SH-SY5Y (cell line): Measurements from ENCODE around the gene NCOA5.
A peak's percentile ranks its signal among the peaks of the same experiment; 100 is the strongest.

Experiments used
- GATA2 ChIP-seq: IDR thresholded peaks from 2 replicates; pipeline ENCODE4 v1.6.1; 2011; ENCODE audit warnings: mild to moderate bottlenecking, low read depth, low read length
- GATA3 ChIP-seq: IDR thresholded peaks from 2 replicates; pipeline ENCODE4 v1.6.1; 2011; ENCODE audit warnings: low read depth, mild to moderate bottlenecking, low read length, moderate library complexity

NCOA5 gene

DNA sequence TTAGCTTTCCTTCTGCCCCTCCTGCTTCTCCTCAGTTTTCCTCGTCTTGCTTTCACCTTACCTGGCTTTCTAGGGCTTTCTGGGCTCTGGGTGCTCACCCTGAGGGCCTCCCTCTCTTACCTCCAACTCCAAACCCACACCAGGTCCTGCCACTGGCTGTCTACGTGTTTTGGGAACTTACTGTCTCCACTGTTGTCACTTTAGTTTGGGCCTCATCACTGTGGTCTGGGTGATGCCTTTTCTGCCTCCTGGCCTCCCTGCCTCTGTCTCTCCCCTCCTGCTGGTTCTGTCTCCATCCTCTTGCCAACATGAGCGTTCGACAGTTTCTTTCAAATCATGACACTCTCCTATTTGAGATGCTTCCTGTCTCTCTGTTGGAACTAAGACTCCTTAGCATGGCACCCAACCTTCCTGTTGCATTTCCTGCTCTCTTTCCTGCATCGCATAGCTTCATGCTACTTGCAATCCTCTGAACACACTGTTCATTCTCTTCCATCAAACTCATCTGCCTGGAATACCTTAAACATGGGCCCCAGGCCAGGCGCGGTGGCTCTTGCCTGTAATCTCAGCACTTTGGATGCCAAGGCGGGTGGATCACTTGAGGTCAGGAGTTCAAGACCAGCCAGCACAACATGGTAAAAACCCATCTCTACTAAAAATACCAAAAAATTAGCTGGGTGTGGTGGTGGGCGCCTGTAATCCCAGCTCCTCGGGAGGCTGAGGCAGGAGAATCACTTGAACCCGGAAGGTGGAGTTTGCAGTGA lies 33.9 kb upstream of the NCOA5 start:
- TF ChIP-seq GATA2: no peak
- no peak for TF ChIP-seq GATA3

DNA sequence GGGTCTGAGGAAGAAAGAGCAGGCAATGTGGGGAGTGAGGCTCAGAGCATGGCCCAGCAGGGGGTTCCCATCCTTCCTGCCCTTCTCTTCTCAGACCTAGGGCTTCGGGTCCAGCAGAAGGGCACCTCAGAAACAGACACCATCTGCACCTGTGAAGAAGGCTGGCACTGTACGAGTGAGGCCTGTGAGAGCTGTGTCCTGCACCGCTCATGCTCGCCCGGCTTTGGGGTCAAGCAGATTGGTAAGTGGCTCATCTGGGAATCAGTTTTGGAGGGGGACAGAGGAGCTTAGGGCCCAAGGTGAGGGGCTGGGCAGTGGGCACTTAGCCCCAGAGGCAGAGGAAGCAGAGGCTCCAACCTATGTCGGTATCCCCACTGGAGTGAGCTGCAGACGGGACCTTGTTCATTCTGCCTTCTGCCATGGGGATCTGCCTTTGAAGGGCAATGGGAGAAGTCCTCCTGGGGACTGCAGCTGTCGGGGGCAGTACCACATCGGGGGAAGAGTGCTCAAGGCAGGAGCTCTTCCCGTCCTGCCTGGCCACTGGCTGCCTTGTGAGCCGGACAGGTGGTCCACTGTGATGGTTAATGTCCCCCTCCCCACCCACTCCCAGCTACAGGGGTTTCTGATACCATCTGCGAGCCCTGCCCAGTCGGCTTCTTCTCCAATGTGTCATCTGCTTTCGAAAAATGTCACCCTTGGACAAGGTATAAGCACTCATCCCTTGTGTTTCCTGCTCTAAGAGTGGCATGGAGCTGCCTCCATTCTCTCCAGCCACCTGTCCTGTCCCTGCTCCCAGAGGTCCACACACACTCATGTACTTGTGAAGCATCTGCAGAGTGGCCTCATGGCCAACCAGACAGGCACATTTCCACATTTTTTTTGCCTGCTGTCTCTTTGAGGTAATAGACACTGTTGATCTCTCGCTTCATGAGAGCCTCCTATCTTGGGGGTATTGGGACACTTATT lies 33.0 kb upstream of the NCOA5 start:
- TF ChIP-seq GATA2 (no peak), GATA3 (no peak)

DNA sequence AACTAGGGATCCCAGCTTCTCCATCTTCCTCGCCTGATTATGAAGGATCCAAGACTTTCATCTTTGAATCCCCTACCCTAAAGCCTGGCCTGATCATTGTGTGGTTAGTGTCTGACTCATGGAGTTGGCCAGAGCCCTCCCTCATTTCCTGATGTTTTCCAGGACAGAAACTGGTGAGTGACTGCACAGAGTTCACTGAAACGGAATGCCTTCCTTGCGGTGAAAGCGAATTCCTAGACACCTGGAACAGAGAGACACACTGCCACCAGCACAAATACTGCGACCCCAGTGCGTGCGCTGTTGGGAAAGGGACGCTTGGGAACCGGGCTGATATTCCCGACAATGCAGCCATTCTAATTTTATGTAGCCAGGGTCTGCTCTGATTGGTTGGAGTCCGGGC lies 32.3 kb upstream of the NCOA5 start:
- TF ChIP-seq GATA2: no peak
- no peak for TF ChIP-seq GATA3

DNA sequence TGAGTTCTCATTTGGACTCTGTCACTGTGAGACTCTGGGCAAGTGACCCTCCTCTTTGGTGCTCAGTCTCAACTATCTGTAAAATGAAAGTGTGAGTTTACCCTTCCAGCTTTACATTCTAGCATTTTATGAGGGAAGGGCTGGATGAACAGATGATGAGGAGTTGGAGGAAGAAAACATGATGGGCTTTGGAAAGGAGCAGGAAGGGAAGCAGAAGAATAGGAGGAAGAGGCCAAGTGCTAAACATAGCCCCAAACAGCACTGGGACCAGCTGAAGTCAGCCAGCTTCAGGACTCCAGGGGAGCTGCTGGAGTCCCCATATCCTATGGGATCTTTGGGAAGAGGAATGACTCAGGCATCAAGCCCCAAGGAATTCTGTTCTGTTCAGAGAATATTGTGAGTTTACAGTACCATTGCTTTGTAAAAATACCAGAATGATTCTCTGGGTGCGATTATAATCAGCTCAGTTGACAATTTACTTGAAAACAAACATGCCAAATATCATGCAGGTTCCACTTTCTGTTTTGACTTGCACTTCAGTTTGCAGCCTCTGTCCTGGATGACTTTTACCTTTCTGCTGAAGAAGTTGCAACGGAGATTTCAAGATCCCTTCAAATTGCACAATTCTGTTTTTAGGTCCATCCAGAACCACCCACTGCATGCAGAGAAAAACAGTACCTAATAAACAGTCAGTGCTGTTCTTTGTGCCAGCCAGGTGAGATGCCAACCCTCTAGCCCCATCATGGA lies 31.6 kb upstream of the NCOA5 start:
- no peak for TF ChIP-seq GATA2
- no peak for TF ChIP-seq GATA3

DNA sequence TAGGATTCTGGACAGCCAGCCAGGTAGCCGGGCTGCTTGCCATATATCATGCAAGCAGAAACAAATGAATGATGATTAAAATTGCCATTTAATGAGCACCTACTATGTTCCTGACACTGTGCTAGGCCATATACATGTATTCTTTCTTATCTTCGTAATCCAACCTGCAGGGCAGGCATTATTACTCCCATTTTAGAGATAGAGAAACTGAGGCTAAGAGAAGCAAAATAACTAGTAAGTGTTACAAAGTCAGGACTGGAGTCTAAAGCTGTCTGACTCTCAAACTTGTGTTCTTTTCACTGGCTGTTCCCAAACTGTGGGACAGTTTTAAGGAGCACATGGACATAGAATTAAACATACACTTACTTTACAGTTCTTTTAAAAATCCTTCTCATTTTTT lies 30.4 kb upstream of the NCOA5 start:
- TF ChIP-seq GATA3 (no peak), GATA2 (no peak)

DNA sequence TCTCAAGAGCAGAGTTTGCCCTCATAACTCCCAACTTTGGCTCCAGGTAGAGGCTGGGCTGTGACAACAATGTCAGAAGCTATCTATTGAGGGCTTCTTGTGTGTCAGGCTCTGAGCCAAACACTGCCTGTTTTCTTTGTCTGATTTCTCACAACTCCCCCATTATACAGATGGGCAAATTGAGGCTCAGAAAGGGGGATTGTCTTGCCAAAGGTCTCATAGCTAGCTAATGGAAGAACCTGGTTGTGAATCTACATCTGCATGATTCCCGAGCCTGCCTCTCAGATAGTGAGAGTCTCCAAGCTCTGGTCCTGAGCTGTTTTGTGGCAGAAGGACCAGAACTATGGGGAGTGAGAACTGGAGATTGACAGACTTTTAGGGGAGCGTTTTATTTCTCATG lies 29.8 kb upstream of the NCOA5 start:
- TF ChIP-seq GATA2: no peak
- no peak for TF ChIP-seq GATA3

DNA sequence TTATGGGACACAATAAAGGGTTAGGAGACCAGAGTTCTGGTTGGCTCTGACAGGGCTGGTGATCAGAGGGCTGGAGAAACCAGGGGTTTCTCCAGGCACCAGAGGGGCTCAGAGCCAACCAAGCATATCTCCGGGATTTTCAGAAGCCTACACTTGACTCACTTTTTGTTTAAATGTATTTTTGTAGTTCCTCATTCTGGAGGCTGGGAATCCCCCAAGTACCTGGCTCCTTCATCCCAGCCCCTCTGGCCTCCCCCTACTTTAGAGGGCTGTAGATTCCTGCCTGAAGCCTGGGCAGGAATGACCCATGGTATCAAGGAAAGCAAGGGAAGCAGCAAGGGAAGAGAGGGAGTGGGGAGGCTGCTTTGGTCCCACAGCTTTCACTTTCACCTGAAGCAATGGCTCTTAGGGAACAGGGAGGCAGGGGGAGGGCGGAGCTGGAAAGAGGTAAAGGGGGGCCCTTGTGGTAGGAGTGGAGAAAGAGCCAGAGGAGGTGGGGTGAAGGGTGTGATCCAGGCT lies 29.3 kb upstream of the NCOA5 start:
- no peak for TF ChIP-seq GATA3
- no peak for TF ChIP-seq GATA2

DNA sequence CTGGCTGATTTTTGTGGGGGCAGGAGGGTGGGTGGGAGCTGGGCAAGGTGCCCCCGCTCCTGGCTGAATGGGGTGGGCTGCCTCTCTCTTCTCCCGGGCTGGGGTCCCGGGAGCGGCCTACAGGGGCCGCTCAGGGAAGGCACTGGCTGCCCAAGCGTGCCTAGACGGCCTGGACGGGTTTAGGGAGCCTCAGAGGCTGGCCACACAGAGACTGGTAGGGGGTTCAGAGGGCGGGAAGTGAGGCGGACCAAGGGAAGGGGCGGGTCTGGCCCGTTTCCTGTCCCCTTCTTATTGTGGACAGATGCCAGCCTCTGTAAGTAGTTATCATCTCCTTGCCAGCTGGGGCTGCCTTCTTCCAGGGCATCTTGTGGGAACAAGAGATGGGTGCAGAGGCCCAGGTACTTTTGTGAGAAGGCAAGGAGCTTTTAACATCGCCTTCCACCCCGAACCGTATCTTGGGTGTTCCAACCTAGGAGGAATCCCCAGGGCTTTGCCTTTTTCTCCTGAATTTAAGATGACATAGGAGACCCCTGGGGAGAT lies 28.8 kb upstream of the NCOA5 start:
- no peak for TF ChIP-seq GATA2
- TF ChIP-seq GATA3: no peak

DNA sequence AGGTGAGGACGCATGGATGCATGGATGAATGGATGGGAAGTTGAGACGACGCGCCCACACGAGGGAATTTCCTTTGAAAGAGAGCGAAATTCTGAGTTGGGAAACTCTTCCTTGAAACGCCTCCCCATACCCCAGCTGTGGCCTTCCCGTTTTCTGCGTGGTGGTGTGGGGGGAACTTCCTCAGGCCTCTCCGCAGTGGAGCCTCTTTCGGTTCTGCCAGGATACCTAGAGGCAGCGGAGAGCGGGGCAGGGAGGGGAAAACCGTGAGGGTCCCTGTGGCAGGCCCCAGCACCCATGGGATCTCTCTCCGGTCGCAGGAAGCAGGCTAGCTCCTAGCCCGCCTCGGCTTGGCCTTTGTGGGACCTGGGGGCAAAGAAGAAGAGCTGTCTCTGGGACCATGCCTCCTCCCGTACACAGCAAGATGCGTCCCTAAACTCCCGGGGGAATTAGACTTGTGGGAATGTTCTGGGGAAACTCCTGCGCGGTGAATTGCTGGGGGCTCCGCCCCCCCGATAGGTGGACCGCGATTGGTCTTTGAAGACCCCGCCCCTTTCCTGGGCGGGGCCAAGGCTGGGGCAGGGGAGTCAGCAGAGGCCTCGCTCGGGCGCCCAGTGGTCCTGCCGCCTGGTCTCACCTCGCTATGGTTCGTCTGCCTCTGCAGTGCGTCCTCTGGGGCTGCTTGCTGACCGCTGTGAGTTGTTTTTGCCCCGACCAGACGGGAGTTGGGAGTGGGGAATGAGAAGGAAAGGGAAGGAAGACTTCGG lies 28.1 kb upstream of the NCOA5 start, which contains the start of gene CD40:
TSS of gene CD40 (plus strand) at position 611 of the 764 bp plus-strand sequence. CDS start at position 641, 30 bp downstream.
- no peak for TF ChIP-seq GATA3
- no peak for TF ChIP-seq GATA2

DNA sequence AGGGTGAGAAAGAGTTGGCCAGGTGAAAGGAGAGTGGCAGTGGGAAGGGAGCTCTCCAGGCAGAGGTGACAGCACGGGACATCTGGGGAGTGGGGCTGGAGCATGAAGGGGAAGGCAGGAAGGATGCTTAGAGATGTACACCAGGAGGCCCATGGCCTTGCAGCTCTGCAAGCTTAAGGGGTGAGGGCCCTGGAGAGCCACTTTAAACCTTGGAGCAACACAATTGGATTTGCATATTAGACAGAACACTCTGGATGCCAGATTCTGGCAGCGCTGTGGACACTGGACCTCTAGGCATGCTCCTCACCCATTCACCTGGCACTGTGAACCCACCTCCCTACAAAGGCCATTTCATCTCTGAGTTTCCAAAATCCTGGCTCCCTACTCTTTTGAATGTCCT lies 24.7 kb upstream of the NCOA5 start:
- no peak for TF ChIP-seq GATA3
- TF ChIP-seq GATA2: no peak

DNA sequence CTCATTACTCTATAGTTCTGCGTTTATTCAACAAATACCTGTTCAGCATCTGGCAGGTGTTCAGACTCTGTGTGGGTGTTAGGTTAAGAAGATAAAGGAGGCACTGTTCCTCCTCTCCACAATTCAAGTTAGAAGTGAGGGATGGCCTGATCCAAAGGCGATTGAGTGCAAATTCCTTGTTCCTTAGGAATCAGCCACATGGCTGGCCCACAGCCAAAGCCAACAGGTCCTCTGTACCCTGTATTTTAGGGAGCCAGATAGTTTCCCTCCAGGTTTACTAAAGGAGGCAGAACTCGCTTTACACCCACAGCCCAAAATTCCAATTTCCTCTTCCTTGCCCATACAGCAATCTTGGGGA lies 23.3 kb upstream of the NCOA5 start:
- TF ChIP-seq GATA3 (no peak), GATA2 (no peak)

DNA sequence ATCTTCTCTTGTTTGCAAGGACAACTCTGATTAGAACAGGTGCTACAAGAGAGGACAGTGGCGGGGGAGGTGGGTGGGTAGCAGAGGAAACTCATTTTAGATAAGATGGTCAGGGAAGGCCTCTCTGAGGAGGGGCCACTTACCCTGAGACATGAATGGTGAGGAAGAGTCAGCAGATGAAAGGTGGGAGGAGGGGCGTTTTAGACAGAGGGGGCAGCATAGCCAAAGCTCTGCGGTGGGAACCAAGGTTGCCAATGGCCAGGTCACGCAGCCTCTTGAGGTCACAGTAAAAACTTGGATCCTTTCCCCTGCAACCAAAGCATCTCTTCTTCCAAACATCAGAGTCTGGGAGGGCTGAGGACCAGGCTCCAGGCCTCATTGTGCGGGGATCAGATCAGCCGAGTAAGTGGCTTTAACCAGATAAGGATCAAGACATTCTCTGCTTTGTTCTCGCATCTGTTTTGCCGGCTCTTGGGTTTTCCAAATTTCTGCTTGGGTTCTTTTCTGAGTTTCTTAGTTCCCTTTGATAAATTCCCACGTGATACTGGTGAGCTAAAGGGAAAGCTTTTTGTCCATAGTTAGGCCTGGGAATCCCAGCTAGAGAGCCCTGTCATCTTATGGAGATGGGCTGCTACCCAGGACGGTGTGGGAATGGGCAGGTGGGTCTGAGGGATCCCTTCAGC lies 22.8 kb upstream of the NCOA5 start:
- peak; percentile 69 for TF ChIP-seq GATA2
- no peak for TF ChIP-seq GATA3
